HepG2 (cell line): ENCODE results near the gene ZNF446. TPM values are rescaled to one million over a fixed set of nuclear protein-coding genes. Genes with fewer than 3 reads are reported as not detected.

ENCODE experiments used
- ATAC-seq: fragments of 200-7000 bp; cut with Tn5 transposase; 3 replicates; pipeline ENCODE4 v1.9.1; 2020; ENCODE audit warnings: mild to moderate bottlenecking, moderate library complexity
- BruUV-seq: library from RNA; stranded (reverse); fragments of 400-500 nt; replicated peaks from 2 replicates; lab custom pipeline; 2021; lab: Mats Ljungman, UMichigan
- CTCF ChIA-PET: fragments of 300-600 bp; formaldehyde crosslinking; extraction: SDS; loops from one replicate; lab custom pipeline; 2021; ENCODE audit warnings: low total read pairs, inconsistent platforms, low intra/inter-chr PET ratio; lab: Yijun Ruan, JAX
- POLR2A ChIA-PET: fragments of 350-600 bp; sonication (Branson Sonifier 250); formaldehyde crosslinking; loops from one replicate; lab custom pipeline; 2020; ENCODE audit warnings: antibody characterized with exemption, inconsistent platforms; lab: Yijun Ruan, JAX
- DNase-seq: peaks from one replicate; pipeline ENCODE4 v3.0.0-alpha.2; 2015; ENCODE audit warnings: low spot score
- FAIRE-seq: peaks from 3 replicates; lab custom pipeline; 2011; peaks lifted over from hg19 to GRCh38; lab: Jason Lieb, UNC
- H2AFZ ChIP-seq: one replicate; pipeline ENCODE4 v1.6.1; 2011; ENCODE audit warnings: low read length, inconsistent platforms
- H3K27ac ChIP-seq: fragments of 300-600 bp; 3 replicates; pipeline ENCODE4 v1.8.0; 2011; ENCODE audit warnings: mixed run types, mild to moderate bottlenecking, mixed read lengths, low read length, inconsistent platforms; ENCODE audit not compliant: insufficient read depth; ENCODE audit errors: extremely low read length
- H3K27me3 ChIP-seq, 2 experiments: fragments of 200-600 bp in 1 of 2; 2 replicates in 1 of 2; 3 replicates in 1 of 2; pipeline versions ENCODE4 v1.6.0 to v1.8.0; 2011; ENCODE audit warnings: low read length in 2 of 2, mild to moderate bottlenecking in 2 of 2, moderate library complexity in 2 of 2, inconsistent platforms in 1 of 2; ENCODE audit not compliant: insufficient read depth in 2 of 2, control insufficient read depth in 1 of 2
- H3K36me3 ChIP-seq, 2 experiments: fragments of 200-600 bp in 1 of 2; replicated peaks in 1 of 2; 2 replicates in 1 of 2; 3 replicates in 1 of 2; pipeline versions ENCODE4 v1.5.1 to v1.8.0; 2011; ENCODE audit warnings: low read length in 2 of 2, inconsistent platforms in 1 of 2; ENCODE audit not compliant: insufficient read depth in 2 of 2, control insufficient read depth in 1 of 2
- H3K4me1 ChIP-seq: 2 replicates; pipeline ENCODE4 v1.5.1; 2012; ENCODE audit warnings: low read length, inconsistent platforms; ENCODE audit not compliant: insufficient read depth
- H3K4me2 ChIP-seq: 2 replicates; pipeline ENCODE4 v1.6.0; 2011; ENCODE audit warnings: low read depth, low read length, inconsistent platforms
- H3K4me3 ChIP-seq, 3 experiments: fragments of 200-600 bp in 1 of 3; sonication (generic), shearing (Covaris generic) in 1 of 3; replicated peaks in 1 of 3; 2 replicates each; pipeline ENCODE4 v1.5.1; 2011 to 2016; ENCODE audit warnings: low read length in 3 of 3, inconsistent platforms in 2 of 3, low read depth in 2 of 3, mild to moderate bottlenecking in 2 of 3, control low read depth in 1 of 3, mixed read lengths in 1 of 3; ENCODE audit not compliant: insufficient read depth in 1 of 3
- H3K79me2 ChIP-seq: one replicate; pipeline ENCODE4 v1.6.1; 2011; ENCODE audit warnings: low read length, inconsistent platforms; ENCODE audit not compliant: insufficient read depth
- H3K9ac ChIP-seq: 2 replicates; pipeline ENCODE4 v1.6.0; 2011; ENCODE audit warnings: mild to moderate bottlenecking, low read depth, low read length, inconsistent platforms; ENCODE audit not compliant: insufficient read depth
- H3K9me3 ChIP-seq: 2 replicates; pipeline ENCODE4 v1.5.1; 2012; ENCODE audit warnings: mild to moderate bottlenecking, low read length
- H4K20me1 ChIP-seq: 2 replicates; pipeline ENCODE4 v1.6.0; 2011; ENCODE audit warnings: inconsistent platforms, mild to moderate bottlenecking, low read length, moderate library complexity; ENCODE audit not compliant: insufficient read depth
- ATF7-NPFF ChIP-seq: sonication (generic); formaldehyde crosslinking; IDR thresholded peaks from 2 replicates; pipeline ENCODE4 v1.8.1; 2023; ENCODE audit warnings: mild to moderate bottlenecking, low read depth, missing genetic modification reagents, moderate library complexity
- CBFB ChIP-seq: sonication (generic); formaldehyde crosslinking; IDR thresholded peaks from 2 replicates; pipeline ENCODE4 v1.4.0; 2020; ENCODE audit warnings: missing genetic modification reagents
- CCAR2 ChIP-seq: fragments of 200-400 bp; formaldehyde crosslinking; optimal IDR thresholded peaks from 2 replicates; pipeline ENCODE3; 2018; ENCODE audit warnings: low read depth, mild to moderate bottlenecking, low read length, moderate library complexity
- CENPX ChIP-seq: sonication (generic); formaldehyde crosslinking; IDR thresholded peaks from 2 replicates; pipeline ENCODE4 v1.9.0; 2021; ENCODE audit warnings: mild to moderate bottlenecking, missing genetic modification reagents, moderate library complexity
- DPF2 ChIP-seq: sonication (generic); formaldehyde crosslinking; IDR thresholded peaks from 2 replicates; pipeline ENCODE4 v1.4.0; 2020; ENCODE audit warnings: mild to moderate bottlenecking, low read depth, missing genetic modification reagents, borderline replicate concordance
- FUBP1 ChIP-seq: sonication (generic); formaldehyde crosslinking; IDR thresholded peaks from 2 replicates; pipeline ENCODE4 v1.5.1; 2020; ENCODE audit warnings: missing genetic modification reagents, mild to moderate bottlenecking, borderline replicate concordance
- MEIS2 ChIP-seq: sonication (generic); formaldehyde crosslinking; IDR thresholded peaks from 2 replicates; pipeline ENCODE4 v1.9.0; 2021; ENCODE audit warnings: mild to moderate bottlenecking, missing genetic modification reagents
- SPEN ChIP-seq: sonication (generic); formaldehyde crosslinking; IDR thresholded peaks from 2 replicates; pipeline ENCODE4 v1.5.1; 2020; ENCODE audit warnings: low read depth, mild to moderate bottlenecking, missing genetic modification reagents
- ZNF432 ChIP-seq: sonication (generic); formaldehyde crosslinking; IDR thresholded peaks from 2 replicates; pipeline ENCODE4 v1.5.0; 2020; ENCODE audit warnings: missing genetic modification reagents, mild to moderate bottlenecking, borderline replicate concordance
- ZNF576 ChIP-seq: sonication (generic); formaldehyde crosslinking; IDR thresholded peaks from 2 replicates; pipeline ENCODE4 v1.4.0; 2020; ENCODE audit warnings: mild to moderate bottlenecking, missing genetic modification reagents
- ZNF7 ChIP-seq: IDR thresholded peaks from 2 replicates; pipeline ENCODE4 v1.6.1; 2016; ENCODE audit warnings: missing biosample characterization, missing genetic modification reagents
- WGBS: methylation state at CpG from one replicate; pipeline ENCODE4 v1.1.6; 2017; ENCODE audit warnings: low lambda C conversion rate; 5-methylcytosine and 5-hydroxymethylcytosine counted together
- in situ Hi-C: cut with HindIII; loops from 2 replicates; pipeline ENCODE4 v1.10.0; 2017; ENCODE audit warnings: low pct_unique_long_range_greater_than_20kb; ENCODE audit not compliant: extremely low pct_ligation_motif_present
- intact Hi-C: fragments of 100-400 bp; cut with micrococcal nuclease; formaldehyde crosslinking; loops from one replicate; pipeline ENCODE4 v1.10.0; 2022; ENCODE audit not compliant: unreplicated experiment
- polyA plus RNA-seq, 8 experiments: library from polyadenylated mRNA; depleted of rRNA in 3 of 8; stranded (reverse) in 7 of 8; unstranded in 1 of 8; fragments of >200 nt; fragmentation: Illumina TruSeq in 4 of 8; extraction: Trizol in 4 of 8; gene quantifications; 2 replicates each; pipeline versions ENCODE4 v1.2.1 to v1.2.3, GENCODE V29; 2011 to 2016; ENCODE audit warnings: low read depth in 4 of 8, missing spikeins in 1 of 8, mixed read lengths in 1 of 8; ENCODE audit not compliant: insufficient read depth in 1 of 8
- total RNA-seq, 5 experiments: library from RNA; depleted of rRNA; stranded (reverse); fragments of >200 nt; fragmentation: Illumina TruSeq; extraction: Trizol; gene quantifications; 2 replicates each; pipeline ENCODE4 v1.2.3, GENCODE V29; 2016; ENCODE audit warnings: low read depth in 1 of 5

The ZNF446 gene
- total and polyA plus RNA-seq, 2 of the 13 experiments (the other 11 are each of a cell fraction or from before 2014, with no cell fraction given): 3.0 to 3.6 TPM

DNA sequence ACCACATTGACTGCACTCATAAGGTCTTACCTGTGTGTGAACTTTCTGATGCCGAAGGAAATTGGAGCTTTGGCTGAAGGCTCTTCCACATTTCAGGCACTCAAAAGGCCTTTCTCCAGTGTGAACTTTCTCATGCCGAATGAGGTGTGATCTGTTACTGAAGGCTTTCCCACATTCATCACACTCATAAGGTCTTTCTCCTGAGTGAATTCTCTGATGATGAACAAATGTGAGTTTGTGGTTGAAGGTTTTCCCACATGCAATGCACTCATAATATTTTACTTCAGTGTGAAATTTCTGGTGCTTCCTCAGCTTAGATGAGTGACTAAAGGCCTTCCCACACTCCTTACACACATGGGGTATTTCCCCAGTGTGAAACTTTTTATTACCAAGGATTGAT lies 41.9 kb upstream of the ZNF446 start (continued):
- no peak for TF ChIP-seq SPEN (CRISPR knock-in tag)
- TF ChIP-seq FUBP1 (CRISPR knock-in tag): no peak
- TF ChIP-seq CBFB: no peak
- TF ChIP-seq CENPX (CRISPR knock-in tag): no peak
- TF ChIP-seq ZNF7 (CRISPR knock-in tag): no peak
- TF ChIP-seq ZNF576 (CRISPR knock-in tag): no peak
- no peak for TF ChIP-seq MEIS2 (CRISPR knock-in tag)

DNA sequence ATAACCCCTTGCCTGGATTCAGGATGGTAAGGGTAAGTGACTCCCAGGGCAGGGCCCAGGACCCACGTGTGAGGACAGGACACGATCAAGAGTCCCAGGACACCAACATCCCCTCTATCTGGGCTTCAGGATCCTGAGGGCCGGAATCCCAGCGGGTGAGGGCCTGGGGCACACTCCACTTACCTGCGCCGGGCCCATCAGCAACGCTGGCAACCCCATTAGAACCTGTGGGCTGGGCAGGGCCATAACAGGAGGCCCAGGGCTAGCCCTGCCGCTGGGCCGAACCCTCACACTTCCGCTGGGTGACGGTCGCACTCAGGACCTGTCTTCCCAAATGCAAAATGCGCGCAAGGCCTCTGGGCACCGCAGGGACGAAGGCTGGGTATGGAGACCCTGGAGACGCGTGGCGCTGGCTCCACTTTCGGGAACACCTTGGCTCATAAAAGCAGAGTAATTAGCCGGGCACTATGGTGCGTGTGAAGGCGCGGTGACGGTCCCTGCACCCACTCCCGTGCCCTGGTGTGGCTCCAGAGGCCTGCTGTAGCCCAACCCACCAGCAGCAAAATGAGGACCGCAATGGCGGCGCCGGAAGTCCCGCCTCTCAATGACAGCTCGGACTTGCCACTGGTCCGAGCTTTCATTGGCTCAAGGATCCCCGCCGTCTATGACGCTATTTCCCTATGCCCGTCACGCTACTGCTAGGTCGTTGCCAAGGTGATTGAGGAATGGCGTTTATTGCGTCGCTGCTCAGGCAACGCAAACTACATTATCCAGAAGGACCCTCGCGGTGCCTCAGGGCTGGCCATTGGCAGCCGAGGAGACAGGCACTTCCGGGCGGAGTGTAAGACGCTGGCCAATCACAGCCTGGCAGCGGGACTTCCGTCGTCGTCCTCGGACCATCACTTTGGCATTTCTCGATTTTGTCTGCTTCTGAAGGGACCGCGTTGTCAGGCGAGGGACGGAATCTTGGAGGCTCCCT lies 36.3 kb upstream of the ZNF446 start, which contains the start of gene ZNF132:
TSS of gene ZNF132 (minus strand) at position 578 of the 979 bp plus-strand sequence. CDS start at position 246, 332 bp downstream.
- H2AFZ ChIP-seq: no peak within 1 kb of the TSS
- TF ChIP-seq CCAR2 (no peak), DPF2 (CRISPR knock-in tag) (no peak), ATF7-NPFF (CRISPR knock-in tag) (no peak), ZNF432 (CRISPR knock-in tag) (no peak)
- no peaks in the 10 kb centered on the region for H3K9me3 ChIP-seq
- no peak within 1 kb of the TSS for H3K27ac ChIP-seq
- no peak within 1 kb of the TSS for H3K4me3 ChIP-seq
- no peaks in the 10 kb centered on the region for H3K27me3 ChIP-seq
- ATAC-seq (no peak), DNase-seq (no peak), FAIRE-seq (no peak)
- CTCF ChIA-PET: no interaction called here
- H3K36me3 ChIP-seq: no peaks in the 10 kb centered on the region
- H3K79me2 ChIP-seq: no peaks in the 10 kb centered on the region
- POLR2A ChIA-PET: no interaction called here
- WGBS: 75% methylated on average over 45 of the region's 59 CpGs
- in situ Hi-C loops: no loop called here
- no peak within 1 kb of the TSS for H3K9ac ChIP-seq
- BruUV-seq: no TSS peak
- H4K20me1 ChIP-seq: no peaks in the 10 kb centered on the region
- intact Hi-C loops: no loop called here
- H3K4me1 ChIP-seq: no peaks in the 10 kb centered on the region
- H3K4me2 ChIP-seq: no peak within 1 kb of the TSS
